NCI-H187 treated with DMSO at 0.1 percent for 48 hours (cell line): ENCODE data around the gene EFCC1.

Experiments used
- DNase-seq: peaks from one replicate; lab custom pipeline; 2025; lab: John Stamatoyannopoulos, UW

EFCC1 gene

GRCh38 chr3:128994581-128995546 is 6.2 kb upstream of the EFCC1 start:
- no peak for DNase-seq

GRCh38 chr3:128995737-128996136 is 5.4 kb upstream of the EFCC1 start:
- no peak for DNase-seq

GRCh38 chr3:128996200-128996599 is 4.9 kb upstream of the EFCC1 start:
- no peak for DNase-seq

GRCh38 chr3:128996726-128997125 is 4.4 kb upstream of the EFCC1 start:
- no peak for DNase-seq

- DNase-seq = no peak
Observed at GRCh38 chr3:128997486-128998133, 3.5 kb upstream of the EFCC1 start.

GRCh38 chr3:128998561-128998960 is 2.5 kb upstream of the EFCC1 start:
- DNase-seq = no peak

GRCh38 chr3:128999102-128999501 is 2.0 kb upstream of the EFCC1 start:
- no peak for DNase-seq

- no peak for DNase-seq
Observed at GRCh38 chr3:129000742-129001100, 383 bp upstream of the EFCC1 start.

GRCh38 chr3:129001806-129002572 is 885 bp downstream of the EFCC1 start:
- no peak for DNase-seq

- DNase-seq = no peak
Observed at GRCh38 chr3:129002573-129003569, 1.8 kb downstream of the EFCC1 start.

- DNase-seq = no peak
Observed at GRCh38 chr3:129003578-129004112, 2.5 kb downstream of the EFCC1 start.

- DNase-seq = no peak
Observed at GRCh38 chr3:129004639-129005295, 3.7 kb downstream of the EFCC1 start.

- no peak for DNase-seq
Observed at GRCh38 chr3:129005526-129006303, 4.6 kb downstream of the EFCC1 start.

GRCh38 chr3:129006864-129007263 is 5.8 kb downstream of the EFCC1 start:
- no peak for DNase-seq

GRCh38 chr3:129007792-129008191 is 6.7 kb downstream of the EFCC1 start:
- DNase-seq = no peak

- no peak for DNase-seq
Observed at GRCh38 chr3:129009266-129009665, 8.2 kb downstream of the EFCC1 start.

- DNase-seq = no peak
Observed at GRCh38 chr3:129010310-129010956, 9.3 kb downstream of the EFCC1 start.

GRCh38 chr3:129013491-129013891 is 12.4 kb downstream of the EFCC1 start:
- no peak for DNase-seq

GRCh38 chr3:129014148-129014547 is 13.0 kb downstream of the EFCC1 start:
- DNase-seq = no peak
